ENCODE data around the gene ERCC6L2.

ERCC6L2 gene

DNA sequence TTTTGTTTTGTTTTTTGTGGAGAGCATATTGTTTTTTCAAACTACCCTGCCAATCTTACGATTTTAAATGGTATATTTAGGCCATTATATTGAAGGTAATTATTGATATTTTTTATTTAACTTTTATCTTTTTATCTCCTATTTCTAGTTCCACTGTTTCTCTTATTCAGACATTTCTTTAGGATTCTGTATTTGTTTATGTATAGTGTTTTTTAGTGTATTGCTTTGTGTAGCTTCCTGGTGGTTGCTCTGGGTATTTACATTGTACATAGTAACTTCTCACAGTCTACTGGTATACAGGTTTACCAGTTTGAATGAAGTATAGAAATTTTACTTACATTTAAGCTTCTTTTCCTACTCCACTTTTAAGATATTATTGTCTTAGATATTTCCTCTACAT is 63.2 kb downstream of the ERCC6L2 start:
- no CpG with 5 or more reads among the region's 1 CpG for WGBS, 2 experiments
- no peaks in the 10 kb centered on the region for H3K27me3 ChIP-seq (ENCODE audit: control insufficient read depth, insufficient read depth, low read length, poor library complexity, severe bottlenecking)
- H3K4me1 ChIP-seq (ENCODE audit: control insufficient read depth, insufficient read depth, low read length), result no peaks in the 10 kb centered on the region
- no peaks in the 10 kb centered on the region for H3K9me3 ChIP-seq (ENCODE audit: control insufficient read depth, low read length)
- H3K36me3 ChIP-seq (ENCODE audit: control insufficient read depth, insufficient read depth, low read length), result peaks cover 35% of the 10 kb centered on the region
- no peak overlapping the region for H3K4me3 ChIP-seq (ENCODE audit: insufficient read depth, low read depth, low read length)
- H3K27ac ChIP-seq (ENCODE audit: insufficient read depth, low read depth, low read length, poor library complexity, severe bottlenecking), result no peak overlapping the region

DNA sequence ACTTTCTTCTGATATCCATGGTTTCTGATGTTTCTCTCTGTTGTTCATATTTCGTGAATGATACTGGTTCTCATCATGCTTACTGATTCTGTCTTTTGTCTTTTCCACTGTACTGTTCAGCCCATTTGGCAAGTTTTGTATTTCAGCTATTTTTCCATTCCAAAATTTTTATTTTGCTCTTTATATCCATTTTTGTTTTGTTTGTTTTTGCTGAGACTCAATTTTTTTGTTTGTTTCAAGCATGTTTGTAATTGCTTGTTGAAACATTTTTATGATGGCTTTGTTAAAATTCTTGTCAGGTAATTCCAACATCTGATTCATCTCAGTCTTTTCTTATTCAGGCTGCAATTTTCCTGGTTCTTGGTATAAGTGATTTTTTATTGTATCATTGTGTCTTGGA is 64.0 kb downstream of the ERCC6L2 start:
- 96 to 97% methylated on average over 1 of the region's 1 CpG for WGBS, 2 experiments
- Histone ChIP-seq H3K4me1 (ENCODE audit: control insufficient read depth, insufficient read depth, low read length) (no peaks in the 10 kb centered on the region), H3K27me3 (ENCODE audit: control insufficient read depth, insufficient read depth, low read length, poor library complexity, severe bottlenecking) (no peaks in the 10 kb centered on the region), H3K9me3 (ENCODE audit: control insufficient read depth, low read length) (no peaks in the 10 kb centered on the region), H3K36me3 (ENCODE audit: control insufficient read depth, insufficient read depth, low read length) (peaks cover 39% of the 10 kb centered on the region), H3K4me3 (ENCODE audit: insufficient read depth, low read depth, low read length) (no peak overlapping the region), H3K27ac (ENCODE audit: insufficient read depth, low read depth, low read length, poor library complexity, severe bottlenecking) (no peak overlapping the region)

- H3K27me3 ChIP-seq (ENCODE audit: control insufficient read depth, insufficient read depth, low read length, poor library complexity, severe bottlenecking), result no peaks in the 10 kb centered on the region
- no peak overlapping the region for H3K4me3 ChIP-seq (ENCODE audit: insufficient read depth, low read depth, low read length)
- peaks cover 39% of the 10 kb centered on the region for H3K36me3 ChIP-seq (ENCODE audit: control insufficient read depth, insufficient read depth, low read length)
- H3K4me1 ChIP-seq (ENCODE audit: control insufficient read depth, insufficient read depth, low read length), result no peaks in the 10 kb centered on the region
- H3K27ac ChIP-seq (ENCODE audit: insufficient read depth, low read depth, low read length, poor library complexity, severe bottlenecking), result no peak overlapping the region
- WGBS, 2 experiments, result 89 to 100% methylated on average over 1 of the region's 2 CpGs
- H3K9me3 ChIP-seq (ENCODE audit: control insufficient read depth, low read length), result no peaks in the 10 kb centered on the region
Measured at GRCh38 chr9:95940265-95940664, 64.8 kb downstream of the ERCC6L2 start.

DNA sequence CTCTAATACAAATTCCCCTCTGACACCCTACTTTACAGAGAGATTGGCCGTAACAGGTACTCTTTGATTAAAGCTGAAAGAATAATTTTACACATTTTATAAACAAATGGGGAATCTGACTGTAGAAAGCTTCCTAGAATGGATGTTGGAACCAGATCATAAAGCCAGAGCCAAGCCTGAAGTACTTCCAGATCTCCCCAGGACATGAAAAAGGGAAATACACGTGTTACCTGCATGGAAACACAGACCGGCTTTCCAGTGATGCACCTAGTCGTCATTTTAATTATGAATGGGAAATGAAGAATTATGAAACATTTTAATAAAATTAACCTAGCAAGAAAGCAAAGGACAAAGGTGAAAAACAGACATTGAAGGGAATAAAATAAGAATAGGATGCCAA is 66.5 kb downstream of the ERCC6L2 start:
- Histone ChIP-seq H3K4me1 (ENCODE audit: control insufficient read depth, insufficient read depth, low read length) (no peaks in the 10 kb centered on the region), H3K36me3 (ENCODE audit: control insufficient read depth, insufficient read depth, low read length) (peaks cover 42% of the 10 kb centered on the region), H3K27me3 (ENCODE audit: control insufficient read depth, insufficient read depth, low read length, poor library complexity, severe bottlenecking) (no peaks in the 10 kb centered on the region), H3K27ac (ENCODE audit: insufficient read depth, low read depth, low read length, poor library complexity, severe bottlenecking) (no peak overlapping the region), H3K9me3 (ENCODE audit: control insufficient read depth, low read length) (no peaks in the 10 kb centered on the region), H3K4me3 (ENCODE audit: insufficient read depth, low read depth, low read length) (no peak overlapping the region)
- 85 to 93% methylated on average over 2 to 4 of the region's 4 CpGs for WGBS, 2 experiments

GRCh38 chr9:95947118-95947517 is 71.6 kb downstream of the ERCC6L2 start:
- no peaks in the 10 kb centered on the region for H3K9me3 ChIP-seq (ENCODE audit: control insufficient read depth, low read length)
- no peak overlapping the region for H3K27ac ChIP-seq (ENCODE audit: insufficient read depth, low read depth, low read length, poor library complexity, severe bottlenecking)
- no peaks in the 10 kb centered on the region for H3K4me1 ChIP-seq (ENCODE audit: control insufficient read depth, insufficient read depth, low read length)
- WGBS, 2 experiments, result 94 to 100% methylated on average over 1 of the region's 1 CpG
- H3K4me3 ChIP-seq (ENCODE audit: insufficient read depth, low read depth, low read length), result no peak overlapping the region
- H3K27me3 ChIP-seq (ENCODE audit: control insufficient read depth, insufficient read depth, low read length, poor library complexity, severe bottlenecking), result no peaks in the 10 kb centered on the region
- peaks cover 36% of the 10 kb centered on the region for H3K36me3 ChIP-seq (ENCODE audit: control insufficient read depth, insufficient read depth, low read length)

DNA sequence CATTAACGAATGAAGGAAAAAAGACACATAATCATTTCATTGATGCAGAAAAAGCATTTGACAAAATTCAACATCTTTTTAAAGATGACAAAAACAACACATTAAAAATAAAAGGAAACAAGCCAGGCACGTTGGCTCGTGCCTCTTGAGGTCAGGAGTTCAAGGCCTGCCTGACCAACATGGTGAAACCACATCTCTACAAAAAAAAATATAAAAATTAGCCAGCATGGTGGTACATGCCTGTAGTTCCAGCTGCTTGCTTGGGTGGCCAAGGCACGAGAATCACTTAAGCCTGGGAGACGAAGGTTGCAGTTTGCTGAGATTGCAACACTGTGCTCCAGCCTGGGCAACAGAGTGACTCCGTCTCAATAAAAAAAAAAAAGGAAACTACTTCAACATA is 77.0 kb downstream of the ERCC6L2 start:
- H3K9me3 ChIP-seq (ENCODE audit: control insufficient read depth, low read length), result no peaks in the 10 kb centered on the region
- H3K36me3 ChIP-seq (ENCODE audit: control insufficient read depth, insufficient read depth, low read length), result peaks cover 25% of the 10 kb centered on the region
- H3K27ac ChIP-seq (ENCODE audit: insufficient read depth, low read depth, low read length, poor library complexity, severe bottlenecking), result no peak overlapping the region
- 92 to 94% methylated on average over 6 of the region's 6 CpGs for WGBS, 2 experiments
- no peaks in the 10 kb centered on the region for H3K4me1 ChIP-seq (ENCODE audit: control insufficient read depth, insufficient read depth, low read length)
- H3K4me3 ChIP-seq (ENCODE audit: insufficient read depth, low read depth, low read length), result no peak overlapping the region
- no peaks in the 10 kb centered on the region for H3K27me3 ChIP-seq (ENCODE audit: control insufficient read depth, insufficient read depth, low read length, poor library complexity, severe bottlenecking)

- 100% methylated on average over 1 of the region's 1 CpG for WGBS, 2 experiments
- no peak overlapping the region for H3K4me3 ChIP-seq (ENCODE audit: insufficient read depth, low read depth, low read length)
- no peak overlapping the region for H3K27ac ChIP-seq (ENCODE audit: insufficient read depth, low read depth, low read length, poor library complexity, severe bottlenecking)
- H3K27me3 ChIP-seq (ENCODE audit: control insufficient read depth, insufficient read depth, low read length, poor library complexity, severe bottlenecking), result no peaks in the 10 kb centered on the region
- peaks cover 15% of the 10 kb centered on the region for H3K36me3 ChIP-seq (ENCODE audit: control insufficient read depth, insufficient read depth, low read length)
- H3K4me1 ChIP-seq (ENCODE audit: control insufficient read depth, insufficient read depth, low read length), result no peaks in the 10 kb centered on the region
- no peaks in the 10 kb centered on the region for H3K9me3 ChIP-seq (ENCODE audit: control insufficient read depth, low read length)
Measured at GRCh38 chr9:95953986-95954385, 78.5 kb downstream of the ERCC6L2 start.

- no peaks in the 10 kb centered on the region for H3K9me3 ChIP-seq (ENCODE audit: control insufficient read depth, low read length)
- no peaks in the 10 kb centered on the region for H3K27me3 ChIP-seq (ENCODE audit: control insufficient read depth, insufficient read depth, low read length, poor library complexity, severe bottlenecking)
- no peak overlapping the region for H3K4me3 ChIP-seq (ENCODE audit: insufficient read depth, low read depth, low read length)
- peaks cover 15% of the 10 kb centered on the region for H3K36me3 ChIP-seq (ENCODE audit: control insufficient read depth, insufficient read depth, low read length)
- no peak overlapping the region for H3K27ac ChIP-seq (ENCODE audit: insufficient read depth, low read depth, low read length, poor library complexity, severe bottlenecking)
- WGBS, 2 experiments, result 96 to 100% methylated on average over 1 to 2 of the region's 2 CpGs
- H3K4me1 ChIP-seq (ENCODE audit: control insufficient read depth, insufficient read depth, low read length), result no peaks in the 10 kb centered on the region
Measured at GRCh38 chr9:95954940-95955339, 79.4 kb downstream of the ERCC6L2 start.

- H3K4me1 ChIP-seq (ENCODE audit: control insufficient read depth, insufficient read depth, low read length), result no peaks in the 10 kb centered on the region
Measured at GRCh38 chr9:95962936-95963335, 87.4 kb downstream of the ERCC6L2 start.

DNA sequence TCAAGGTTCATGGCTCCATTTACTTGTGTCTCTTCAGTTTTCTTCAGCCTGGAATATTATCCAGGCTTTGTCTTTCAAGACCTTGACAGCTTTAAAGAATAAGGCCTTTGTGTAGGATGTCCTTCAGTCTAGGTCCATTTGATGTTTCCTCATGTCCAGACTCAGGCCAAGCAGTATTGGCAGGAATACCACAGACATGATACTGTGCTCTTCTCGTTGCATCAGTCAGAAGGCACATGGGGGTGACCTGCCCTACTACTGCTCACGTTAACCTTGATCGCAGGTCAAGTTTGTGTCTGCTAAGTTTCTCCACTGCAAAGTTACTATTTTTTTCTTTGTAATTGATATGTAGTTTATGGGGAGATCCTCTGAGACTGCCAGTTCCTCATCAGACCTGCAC is 88.2 kb downstream of the ERCC6L2 start:
- Histone ChIP-seq H3K4me1 (ENCODE audit: control insufficient read depth, insufficient read depth, low read length) (no peaks in the 10 kb centered on the region), H3K9me3 (ENCODE audit: control insufficient read depth, low read length) (no peaks in the 10 kb centered on the region), H3K4me3 (ENCODE audit: insufficient read depth, low read depth, low read length) (no peak overlapping the region), H3K36me3 (ENCODE audit: control insufficient read depth, insufficient read depth, low read length) (no peaks in the 10 kb centered on the region), H3K27ac (ENCODE audit: insufficient read depth, low read depth, low read length, poor library complexity, severe bottlenecking) (no peak overlapping the region), H3K27me3 (ENCODE audit: control insufficient read depth, insufficient read depth, low read length, poor library complexity, severe bottlenecking) (no peaks in the 10 kb centered on the region)
- WGBS, 2 experiments, result 94 to 98% methylated on average over 3 of the region's 3 CpGs

More at GRCh38 chr9:95962936-95963335, 87.4 kb downstream of the ERCC6L2 start:
- Histone ChIP-seq H3K4me3 (ENCODE audit: insufficient read depth, low read depth, low read length) (no peak overlapping the region), H3K27ac (ENCODE audit: insufficient read depth, low read depth, low read length, poor library complexity, severe bottlenecking) (no peak overlapping the region), H3K36me3 (ENCODE audit: control insufficient read depth, insufficient read depth, low read length) (no peaks in the 10 kb centered on the region), H3K9me3 (ENCODE audit: control insufficient read depth, low read length) (no peaks in the 10 kb centered on the region), H3K27me3 (ENCODE audit: control insufficient read depth, insufficient read depth, low read length, poor library complexity, severe bottlenecking) (no peaks in the 10 kb centered on the region)
- 89 to 100% methylated on average over 2 of the region's 2 CpGs for WGBS, 2 experiments

DNA sequence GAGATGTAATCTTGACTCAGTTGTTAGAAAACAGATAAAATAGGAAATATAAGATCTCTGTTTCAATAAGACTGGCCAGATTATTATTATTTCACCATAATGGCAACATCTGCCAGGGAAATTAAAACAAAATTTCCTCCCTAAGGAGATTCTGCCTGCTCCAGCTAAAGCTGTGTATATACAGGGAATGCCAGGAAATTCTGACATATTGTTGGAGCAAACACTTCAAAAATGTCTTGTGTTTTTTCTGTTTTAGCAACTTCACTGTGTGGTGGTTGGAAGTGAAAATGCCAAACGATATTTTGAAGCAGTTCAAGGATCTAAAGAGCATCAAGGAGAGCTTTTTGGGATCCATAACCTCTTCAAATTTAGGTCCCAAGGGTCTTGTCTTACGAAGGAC is 90.8 kb downstream of the ERCC6L2 start:
- no peak overlapping the region for H3K4me3 ChIP-seq (ENCODE audit: insufficient read depth, low read depth, low read length)
- no peaks in the 10 kb centered on the region for H3K4me1 ChIP-seq (ENCODE audit: control insufficient read depth, insufficient read depth, low read length)
- no peaks in the 10 kb centered on the region for H3K36me3 ChIP-seq (ENCODE audit: control insufficient read depth, insufficient read depth, low read length)
- H3K27me3 ChIP-seq (ENCODE audit: control insufficient read depth, insufficient read depth, low read length, poor library complexity, severe bottlenecking), result no peaks in the 10 kb centered on the region
- no peaks in the 10 kb centered on the region for H3K9me3 ChIP-seq (ENCODE audit: control insufficient read depth, low read length)
- no peak overlapping the region for H3K27ac ChIP-seq (ENCODE audit: insufficient read depth, low read depth, low read length, poor library complexity, severe bottlenecking)
- 90 to 98% methylated on average over 2 of the region's 2 CpGs for WGBS, 2 experiments
